ENCODE data around the gene ANP32E. TPM values are rescaled to one million over a fixed set of nuclear protein-coding genes. Genes with fewer than 3 reads are reported as not detected.
A peak's percentile ranks its signal among the peaks of the same experiment; 100 is the strongest.

ANP32E gene
- total and polyA plus RNA-seq, 9 of the 15 experiments (the other 6 are each of a cell fraction or from before 2014, with no cell fraction given) = 60.4 to 197 (median 104) TPM

DNA sequence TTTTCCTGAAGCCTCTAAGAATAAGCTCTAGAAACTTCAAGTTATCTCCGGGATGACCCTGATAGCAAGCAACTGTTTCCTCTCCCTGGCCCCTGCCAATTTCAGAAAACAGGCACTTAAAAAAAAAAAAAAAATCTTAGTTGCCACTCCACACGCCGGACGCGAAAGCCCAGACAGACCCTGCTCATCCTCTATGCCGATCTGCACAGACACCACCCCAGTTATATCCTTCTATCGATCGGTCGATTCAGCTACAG is 1.7 kb downstream of the ANP32E start (continued):
- TF ChIP-seq HLTF (IDR thresholded peaks at IDR 0.05) (peak; percentile 32; the same call in 1 of the 2 replicates), MXI1 (IDR thresholded peaks at IDR 0.05; ENCODE audit: low read depth, low read length) (no peak), STAT6 (CRISPR knock-in tag; IDR thresholded peaks at IDR 0.05) (no peak), U2AF1 (optimal IDR thresholded peaks at IDR 0.05; ENCODE audit: low read depth, low read length) (no peak), KLF10 (CRISPR knock-in tag; IDR thresholded peaks at IDR 0.05) (no peak), RAD21 (CRISPR knock-in tag; conservative IDR thresholded peaks at IDR 0.05 in 1 of 2, IDR thresholded peaks at IDR 0.05 in 1 of 2) (no peak), TEAD1 (CRISPR knock-in tag; IDR thresholded peaks at IDR 0.05) (0 out of 4 replicates have a peak, but pooled peaks of 1 of the 2 experiments have one; percentile 11)
- TF ChIP-seq, protein P1, sequence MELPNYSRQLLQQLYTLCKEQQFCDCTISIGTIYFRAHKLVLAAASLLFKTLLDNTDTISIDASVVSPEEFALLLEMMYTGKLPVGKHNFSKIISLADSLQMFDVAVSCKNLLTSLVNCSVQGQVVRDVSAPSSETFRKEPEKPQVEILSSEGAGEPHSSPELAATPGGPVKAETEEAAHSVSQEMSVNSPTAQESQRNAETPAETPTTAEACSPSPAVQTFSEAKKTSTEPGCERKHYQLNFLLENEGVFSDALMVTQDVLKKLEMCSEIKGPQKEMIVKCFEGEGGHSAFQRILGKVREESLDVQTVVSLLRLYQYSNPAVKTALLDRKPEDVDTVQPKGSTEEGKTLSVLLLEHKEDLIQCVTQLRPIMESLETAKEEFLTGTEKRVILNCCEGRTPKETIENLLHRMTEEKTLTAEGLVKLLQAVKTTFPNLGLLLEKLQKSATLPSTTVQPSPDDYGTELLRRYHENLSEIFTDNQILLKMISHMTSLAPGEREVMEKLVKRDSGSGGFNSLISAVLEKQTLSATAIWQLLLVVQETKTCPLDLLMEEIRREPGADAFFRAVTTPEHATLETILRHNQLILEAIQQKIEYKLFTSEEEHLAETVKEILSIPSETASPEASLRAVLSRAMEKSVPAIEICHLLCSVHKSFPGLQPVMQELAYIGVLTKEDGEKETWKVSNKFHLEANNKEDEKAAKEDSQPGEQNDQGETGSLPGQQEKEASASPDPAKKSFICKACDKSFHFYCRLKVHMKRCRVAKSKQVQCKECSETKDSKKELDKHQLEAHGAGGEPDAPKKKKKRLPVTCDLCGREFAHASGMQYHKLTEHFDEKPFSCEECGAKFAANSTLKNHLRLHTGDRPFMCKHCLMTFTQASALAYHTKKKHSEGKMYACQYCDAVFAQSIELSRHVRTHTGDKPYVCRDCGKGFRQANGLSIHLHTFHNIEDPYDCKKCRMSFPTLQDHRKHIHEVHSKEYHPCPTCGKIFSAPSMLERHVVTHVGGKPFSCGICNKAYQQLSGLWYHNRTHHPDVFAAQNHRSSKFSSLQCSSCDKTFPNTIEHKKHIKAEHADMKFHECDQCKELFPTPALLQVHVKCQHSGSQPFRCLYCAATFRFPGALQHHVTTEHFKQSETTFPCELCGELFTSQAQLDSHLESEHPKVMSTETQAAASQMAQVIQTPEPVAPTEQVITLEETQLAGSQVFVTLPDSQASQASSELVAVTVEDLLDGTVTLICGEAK (IDR thresholded peaks at IDR 0.05) = peak; percentile 47; the same call in 1 of the 2 replicates
- TF ChIP-seq, protein P1 (CRISPR knock-in tag; IDR thresholded peaks at IDR 0.05) = no peak
- TF ChIP-seq, protein P2, sequence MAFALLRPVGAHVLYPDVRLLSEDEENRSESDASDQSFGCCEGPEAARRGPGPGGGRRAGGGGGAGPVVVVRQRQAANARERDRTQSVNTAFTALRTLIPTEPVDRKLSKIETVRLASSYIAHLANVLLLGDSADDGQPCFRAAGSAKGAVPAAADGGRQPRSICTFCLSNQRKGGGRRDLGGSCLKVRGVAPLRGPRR (CRISPR knock-in tag; IDR thresholded peaks at IDR 0.05) = 0 out of 2 replicates have a peak, but pooled peaks have one; percentile 39
- TF ChIP-seq, protein P3, sequence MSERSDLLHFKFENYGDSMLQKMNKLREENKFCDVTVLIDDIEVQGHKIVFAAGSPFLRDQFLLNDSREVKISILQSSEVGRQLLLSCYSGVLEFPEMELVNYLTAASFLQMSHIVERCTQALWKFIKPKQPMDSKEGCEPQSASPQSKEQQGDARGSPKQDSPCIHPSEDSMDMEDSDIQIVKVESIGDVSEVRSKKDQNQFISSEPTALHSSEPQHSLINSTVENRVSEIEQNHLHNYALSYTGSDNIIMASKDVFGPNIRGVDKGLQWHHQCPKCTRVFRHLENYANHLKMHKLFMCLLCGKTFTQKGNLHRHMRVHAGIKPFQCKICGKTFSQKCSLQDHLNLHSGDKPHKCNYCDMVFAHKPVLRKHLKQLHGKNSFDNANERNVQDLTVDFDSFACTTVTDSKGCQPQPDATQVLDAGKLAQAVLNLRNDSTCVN (CRISPR knock-in tag; IDR thresholded peaks at IDR 0.05) = 0 out of 2 replicates have a peak, but pooled peaks have one; percentile 19
- TF ChIP-seq, protein P4, sequence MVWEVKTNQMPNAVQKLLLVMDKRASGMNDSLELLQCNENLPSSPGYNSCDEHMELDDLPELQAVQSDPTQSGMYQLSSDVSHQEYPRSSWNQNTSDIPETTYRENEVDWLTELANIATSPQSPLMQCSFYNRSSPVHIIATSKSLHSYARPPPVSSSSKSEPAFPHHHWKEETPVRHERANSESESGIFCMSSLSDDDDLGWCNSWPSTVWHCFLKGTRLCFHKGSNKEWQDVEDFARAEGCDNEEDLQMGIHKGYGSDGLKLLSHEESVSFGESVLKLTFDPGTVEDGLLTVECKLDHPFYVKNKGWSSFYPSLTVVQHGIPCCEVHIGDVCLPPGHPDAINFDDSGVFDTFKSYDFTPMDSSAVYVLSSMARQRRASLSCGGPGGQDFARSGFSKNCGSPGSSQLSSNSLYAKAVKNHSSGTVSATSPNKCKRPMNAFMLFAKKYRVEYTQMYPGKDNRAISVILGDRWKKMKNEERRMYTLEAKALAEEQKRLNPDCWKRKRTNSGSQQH (CRISPR knock-in tag; IDR thresholded peaks at IDR 0.05) = 0 out of 2 replicates have a peak, but pooled peaks have one; percentile 42

All from K562 (cell line).